Ascending aorta (tissue), 2 donors: Measurements from ENCODE around the gene SRSF8. TPM values are rescaled to one million over a fixed set of nuclear protein-coding genes. Genes with fewer than 3 reads are reported as not detected.
A peak's percentile ranks its signal among the peaks of the same experiment; 100 is the strongest.

ENCODE experiments used
- DNase-seq, 2 donors: peaks; one replicate each; pipeline ENCODE4 v3.0.0-alpha.2; 2019; ENCODE audit warnings: low spot score in 2 of 2
- H3K27ac ChIP-seq, 2 donors: fragments of 200-600 bp; sonication (generic); one replicate each; pipeline ENCODE4 v1.5.1; 2016 to 2017; ENCODE audit warnings: mild to moderate bottlenecking in 1 of 2
- H3K27me3 ChIP-seq: fragments of 200-600 bp; sonication (generic); one replicate; pipeline ENCODE4 v1.5.1; 2017
- H3K36me3 ChIP-seq, 2 donors: fragments of 200-600 bp; sonication (generic); one replicate each; pipeline ENCODE4 v1.5.1; 2016
- H3K4me1 ChIP-seq, 2 donors: fragments of 200-600 bp; sonication (generic); one replicate each; pipeline ENCODE4 v1.5.1; 2016 to 2017; ENCODE audit warnings: mild to moderate bottlenecking in 1 of 2
- H3K4me3 ChIP-seq, 2 donors: fragments of 200-600 bp; sonication (generic); one replicate each; pipeline ENCODE4 v1.5.1; 2016 to 2017; ENCODE audit warnings: mild to moderate bottlenecking in 1 of 2
- H3K9me3 ChIP-seq, 2 donors: fragments of 200-600 bp; sonication (generic); one replicate each; pipeline ENCODE4 v1.5.1; 2016
- intact Hi-C: fragments of 100-400 bp; cut with DNase I; formaldehyde crosslinking; loops from one replicate; pipeline ENCODE4 v1.15.1; 2023
- total RNA-seq: library from RNA; depleted of rRNA; stranded (reverse); fragments of >200 nt; gene quantifications from one replicate; pipeline ENCODE4 v1.1.0, GENCODE V29; 2016
- TF ChIP-seq, protein P1 (sequence below), 3 experiments: fragments of 200-600 bp in 2 of 3; fragments of 450-650 bp in 1 of 3; sonication (generic) in 2 of 3; IDR thresholded peaks; one replicate each; pipeline ENCODE4 v1.5.1; 2016 to 2019; ENCODE audit warnings: antibody characterized with exemption in 3 of 3, mild to moderate bottlenecking in 1 of 3, moderate library complexity in 1 of 3

Gene SRSF8
- total RNA-seq, 1 donor from 2014 or later: 42.0 TPM

GRCh38 chr11:95086836-95087570 is 20.3 kb downstream of the SRSF8 start:
- DNase-seq: no peak
- intact Hi-C loops: loop anchor here (5.0 to 10.0 kb wide), 3 partner anchors 145 to 558 kb away; partner anchors contain the start of gene SESN3
- Histone ChIP-seq H3K4me1 (peaks cover 4 to 20% of the 10 kb centered on the region in 2 donors), H3K27ac (no peak overlapping the region), H3K9me3 (no peaks in the 10 kb centered on the region), H3K27me3 (no peaks in the 10 kb centered on the region), H3K4me3 (no peak overlapping the region), H3K36me3 (no peaks in the 10 kb centered on the region)
- TF ChIP-seq, protein P1, sequence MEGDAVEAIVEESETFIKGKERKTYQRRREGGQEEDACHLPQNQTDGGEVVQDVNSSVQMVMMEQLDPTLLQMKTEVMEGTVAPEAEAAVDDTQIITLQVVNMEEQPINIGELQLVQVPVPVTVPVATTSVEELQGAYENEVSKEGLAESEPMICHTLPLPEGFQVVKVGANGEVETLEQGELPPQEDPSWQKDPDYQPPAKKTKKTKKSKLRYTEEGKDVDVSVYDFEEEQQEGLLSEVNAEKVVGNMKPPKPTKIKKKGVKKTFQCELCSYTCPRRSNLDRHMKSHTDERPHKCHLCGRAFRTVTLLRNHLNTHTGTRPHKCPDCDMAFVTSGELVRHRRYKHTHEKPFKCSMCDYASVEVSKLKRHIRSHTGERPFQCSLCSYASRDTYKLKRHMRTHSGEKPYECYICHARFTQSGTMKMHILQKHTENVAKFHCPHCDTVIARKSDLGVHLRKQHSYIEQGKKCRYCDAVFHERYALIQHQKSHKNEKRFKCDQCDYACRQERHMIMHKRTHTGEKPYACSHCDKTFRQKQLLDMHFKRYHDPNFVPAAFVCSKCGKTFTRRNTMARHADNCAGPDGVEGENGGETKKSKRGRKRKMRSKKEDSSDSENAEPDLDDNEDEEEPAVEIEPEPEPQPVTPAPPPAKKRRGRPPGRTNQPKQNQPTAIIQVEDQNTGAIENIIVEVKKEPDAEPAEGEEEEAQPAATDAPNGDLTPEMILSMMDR (IDR thresholded peaks at IDR 0.05): no peak

GRCh38 chr11:95088946-95089619 is 22.4 kb downstream of the SRSF8 start:
- Histone ChIP-seq H3K36me3 (no peaks in the 10 kb centered on the region), H3K9me3 (no peaks in the 10 kb centered on the region), H3K4me1 (peaks cover 8 to 32% of the 10 kb centered on the region in 2 donors), H3K4me3 (peak overlapping the region; percentile 82 to 97), H3K27me3 (no peaks in the 10 kb centered on the region), H3K27ac (peak overlapping the region; percentile 90 to 94)
- TF ChIP-seq, protein P1 (IDR thresholded peaks at IDR 0.05): no peak
- intact Hi-C loops: loop anchor here (1.0 to 10.0 kb wide), 6 partner anchors 13 to 700 kb away; partner anchors contain the start of genes FAM76B and SESN3
- DNase-seq: no peak

DNA sequence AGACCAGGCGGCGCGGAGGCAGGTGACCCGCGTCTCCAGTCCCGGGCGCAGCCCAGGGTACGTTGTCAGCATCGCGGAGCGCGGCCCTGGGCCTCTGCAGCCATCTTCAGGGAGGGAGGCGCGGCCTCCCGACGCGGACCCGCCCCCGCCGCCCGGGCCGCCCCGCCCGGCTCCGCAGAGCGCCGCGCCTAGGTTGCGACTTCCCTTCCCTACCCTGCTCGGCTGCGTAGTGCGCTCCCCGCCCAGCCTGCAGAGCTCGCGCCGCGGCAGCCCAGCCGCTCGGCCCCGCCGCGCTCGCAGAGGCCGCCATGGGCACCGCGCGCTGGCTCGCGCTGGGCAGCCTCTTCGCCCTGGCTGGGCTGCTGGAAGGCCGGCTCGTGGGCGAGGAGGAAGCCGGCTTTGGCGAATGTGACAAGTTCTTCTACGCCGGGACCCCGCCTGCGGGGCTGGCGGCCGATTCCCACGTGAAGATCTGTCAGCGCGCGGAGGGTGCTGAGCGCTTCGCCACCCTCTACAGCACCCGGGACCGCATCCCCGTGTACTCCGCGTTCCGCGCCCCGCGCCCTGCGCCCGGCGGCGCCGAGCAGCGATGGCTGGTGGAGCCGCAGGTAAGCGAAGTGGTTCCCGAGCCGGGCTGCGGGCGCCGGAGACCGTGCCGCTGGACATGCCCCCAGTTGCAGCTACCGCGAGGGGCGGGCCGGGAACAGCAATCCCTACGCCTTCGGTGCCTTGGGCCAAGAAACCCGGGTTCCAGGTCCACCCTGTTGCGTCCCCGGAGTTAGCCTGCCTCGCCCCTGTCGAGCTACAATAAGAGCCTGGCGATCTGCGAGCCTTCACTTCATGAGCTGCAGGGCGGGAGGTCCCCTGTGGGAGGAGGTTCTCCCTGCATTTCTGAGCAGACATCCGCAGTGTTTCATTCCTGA is 23.2 kb downstream of the SRSF8 start, which contains the start of gene ENDOD1:
Gene ENDOD1, plus strand, starts transcription at position 227 of the 923 bp plus-strand sequence. Its CDS starts 82 bp downstream, at position 309.
- Histone ChIP-seq H3K4me1 (peaks cover 8 to 34% of the 10 kb centered on the region in 2 donors), H3K27me3 (no peaks in the 10 kb centered on the region), H3K4me3 (peak within 1 kb of the TSS; percentile 82 to 97), H3K9me3 (no peaks in the 10 kb centered on the region), H3K36me3 (no peaks in the 10 kb centered on the region), H3K27ac (peak within 1 kb of the TSS; percentile 90 to 94)
- intact Hi-C loops: loop anchor here (1.0 to 10.0 kb wide), 9 partner anchors 14 to 699 kb away; partner anchors contain the start of genes CWC15, FAM76B, KDM4D and SESN3
- TF ChIP-seq, protein P1 (IDR thresholded peaks at IDR 0.05): peak in 1 of 3 experiments; percentile 17
- DNase-seq: peak; percentile 18 to 90

DNA sequence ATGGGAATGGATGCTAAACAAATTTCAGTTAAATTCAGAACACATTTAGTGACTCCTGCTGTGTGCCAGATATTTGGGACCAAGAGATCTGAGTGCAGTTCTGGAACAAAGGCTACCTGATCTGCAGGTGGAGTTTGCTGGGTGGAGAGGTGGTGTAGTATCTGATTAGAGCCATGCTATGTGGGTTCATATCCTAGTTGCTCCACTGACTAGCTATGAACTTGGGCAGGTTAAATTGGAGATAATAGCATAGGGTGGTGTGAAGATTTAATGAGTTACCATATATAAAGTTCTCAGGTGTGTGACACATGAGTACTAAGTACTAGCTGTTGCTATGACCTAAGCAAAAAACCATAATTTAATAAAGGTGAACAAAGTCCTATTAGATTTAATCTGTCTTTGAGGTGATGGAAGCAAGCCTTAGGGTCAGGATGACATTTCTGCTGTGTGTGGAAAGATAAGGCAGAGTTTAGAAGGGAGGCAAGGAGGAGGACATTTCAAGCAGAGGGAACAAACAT is 25.0 kb downstream of the SRSF8 start:
- Histone ChIP-seq H3K4me3 (peak overlapping the region; percentile 82 to 97), H3K27me3 (no peaks in the 10 kb centered on the region), H3K9me3 (no peaks in the 10 kb centered on the region), H3K36me3 (no peaks in the 10 kb centered on the region), H3K4me1 (peaks cover 12 to 42% of the 10 kb centered on the region in 2 donors), H3K27ac (no peak overlapping the region)
- intact Hi-C loops: loop anchor here (2.0 to 10.0 kb wide), 3 partner anchors 59 to 297 kb away; partner anchors contain the start of genes CWC15 and KDM4D
- no peak for DNase-seq
- TF ChIP-seq, protein P1 (IDR thresholded peaks at IDR 0.05): no peak
